Right lobe of liver (tissue), 4 donors: ENCODE measurements around the gene SLC35A5.

Source experiments
- CTCF ChIP-seq, 4 donors: fragments of 200-600 bp in 3 of 4; fragments of 450-650 bp in 1 of 4; IDR thresholded peaks; one replicate each; pipeline versions ENCODE4 v1.5.1 to v1.8.0; 2016 to 2022; ENCODE audit warnings: antibody characterized with exemption in 4 of 4, mild to moderate bottlenecking in 2 of 4
- POLR2A ChIP-seq: fragments of 450-650 bp; IDR thresholded peaks from one replicate; pipeline ENCODE4 v1.6.1; 2017; ENCODE audit warnings: antibody characterized with exemption, mild to moderate bottlenecking
- donor health status: DM: no; HTN: no; CAD: no.
- donor health status: DM: no; HTN: no; CAD: no.
- donor health status: DM: no; HTN: yes; CAD: no.

- TF ChIP-seq POLR2A (no peak), CTCF (IDR thresholded peaks at IDR 0.05) (no peak)
These were observed 65.6 kb downstream of the SLC35A5 start for GRCh38 chr3:112627419-112627818.
